A172 (cell line): ENCODE results near the gene MUC4. TPM values are rescaled to one million over a fixed set of nuclear protein-coding genes. Genes with fewer than 3 reads are reported as not detected.
"Not testable (repeated sequence)": the region's sequence is repeated elsewhere in the genome, so short reads cannot be mapped to it uniquely, and the experiment has no call there.

Source experiments
- DNase-seq: peaks from one replicate; pipeline ENCODE4 v3.0.0-alpha.2; 2015; ENCODE audit warnings: low spot score
- total RNA-seq: library from RNA; depleted of rRNA; stranded (reverse); fragments of >200 nt; shearing (Covaris generic); gene quantifications from 2 replicates; pipeline ENCODE4 v1.2.3, GENCODE V29; 2014

MUC4 gene
- total RNA-seq, 1 experiment from 2014 or later = not detected

DNA sequence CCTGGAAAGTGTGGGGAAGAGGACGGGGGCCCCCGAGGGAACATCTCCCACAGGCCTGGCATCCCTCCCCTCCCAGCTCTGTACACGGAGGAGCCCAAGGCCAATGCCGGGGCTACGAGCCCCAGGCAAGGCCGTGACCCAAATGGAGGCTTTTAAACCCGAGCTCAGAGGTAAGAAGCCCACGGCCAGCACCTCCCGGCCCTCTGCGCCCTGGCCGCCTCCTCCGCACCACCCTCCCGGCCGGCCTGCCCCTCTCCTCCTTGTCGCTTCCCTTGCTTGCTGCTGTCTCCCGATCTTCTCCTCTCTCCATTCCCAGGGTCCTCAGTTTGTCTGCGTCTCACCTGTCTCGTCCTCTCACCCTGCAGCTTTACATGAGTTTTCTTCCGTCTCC lies 1.3 kb downstream of the MUC4 start:
- no peak for DNase-seq

DNA sequence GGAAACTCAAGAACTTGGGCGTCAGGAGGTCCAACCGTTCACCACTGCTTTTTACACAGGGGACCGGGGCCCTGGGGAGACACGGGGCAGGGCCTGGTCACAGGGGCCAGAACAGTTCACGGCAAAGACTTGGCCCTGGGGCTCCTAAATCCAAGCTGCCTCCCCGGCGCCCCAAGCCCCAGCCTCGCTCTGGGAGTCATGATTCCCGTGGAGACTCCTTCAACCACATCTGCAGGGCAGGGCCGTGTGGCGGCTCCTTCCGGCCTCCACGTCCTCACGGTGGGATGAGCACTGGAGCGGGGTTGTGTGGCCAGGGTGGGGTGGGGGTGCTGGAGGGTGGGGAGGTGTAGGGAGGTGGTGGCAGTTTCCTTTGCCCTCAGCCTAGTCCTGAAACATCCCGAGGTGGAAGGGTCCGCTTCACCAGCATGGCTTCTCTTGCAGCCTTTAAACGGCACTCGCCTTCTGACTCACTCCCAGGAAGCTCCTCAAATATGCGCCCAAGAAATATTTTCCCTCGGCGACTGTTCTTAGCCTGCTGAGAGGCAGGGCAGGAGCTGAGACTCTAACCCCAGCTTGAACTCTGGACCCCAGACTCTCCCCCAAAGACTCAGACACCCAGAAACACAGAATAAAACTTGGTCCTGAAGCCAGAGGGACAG lies 1.8 kb downstream of the MUC4 start:
- peak; percentile 49 for DNase-seq

DNA sequence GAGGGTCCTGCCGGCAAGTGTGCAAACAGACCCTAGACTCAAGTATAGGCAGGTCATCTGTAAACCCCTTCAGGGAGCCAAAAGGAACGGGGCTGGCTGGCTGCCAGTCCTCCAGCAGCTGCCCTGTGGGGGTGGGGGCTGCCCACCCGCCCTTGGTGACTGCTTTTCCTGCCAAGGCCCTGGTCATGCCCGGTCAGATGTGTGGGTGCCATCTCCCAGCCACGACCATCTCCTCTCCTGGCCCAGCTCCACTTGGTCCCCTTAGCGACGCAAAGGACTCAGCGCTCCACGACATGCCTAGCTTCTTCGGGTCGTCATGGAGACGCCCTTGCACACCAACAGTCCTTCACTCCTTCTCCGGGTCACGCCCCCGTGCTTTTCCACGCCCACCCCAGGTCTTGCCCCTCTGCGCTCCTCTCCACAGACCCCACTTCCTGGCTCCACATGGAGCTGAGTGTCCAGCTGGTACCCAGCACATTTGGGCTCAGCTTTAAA lies 2.4 kb downstream of the MUC4 start:
- DNase-seq = no peak

DNA sequence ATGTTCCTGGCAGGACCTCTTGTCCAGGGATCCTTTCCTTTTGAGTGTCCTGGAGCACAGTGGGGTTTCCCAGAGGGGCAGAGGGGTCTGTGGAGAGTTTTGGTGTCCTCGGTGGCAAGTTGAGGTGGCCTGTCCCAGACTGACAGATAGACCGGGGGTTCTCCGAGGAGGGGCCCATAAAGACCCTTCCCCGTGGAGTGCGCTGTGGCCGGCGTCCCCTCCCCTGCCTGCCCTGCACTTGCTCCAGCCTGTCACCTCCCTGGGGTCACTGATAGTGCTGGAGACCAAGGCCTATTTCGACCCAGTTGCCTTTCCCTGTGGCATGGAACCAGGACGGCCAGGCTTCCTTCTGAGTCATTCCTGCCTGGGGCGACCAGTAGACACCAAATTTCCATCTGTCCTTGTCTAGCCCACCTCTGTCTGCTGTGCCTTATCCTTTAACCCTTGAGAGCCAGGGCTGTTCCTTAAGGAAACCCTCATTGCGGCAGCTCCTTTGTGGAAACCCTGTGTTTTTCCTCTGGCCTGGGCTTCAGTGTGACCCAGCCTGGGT lies 2.9 kb downstream of the MUC4 start:
- peak; percentile 22 for DNase-seq

DNA sequence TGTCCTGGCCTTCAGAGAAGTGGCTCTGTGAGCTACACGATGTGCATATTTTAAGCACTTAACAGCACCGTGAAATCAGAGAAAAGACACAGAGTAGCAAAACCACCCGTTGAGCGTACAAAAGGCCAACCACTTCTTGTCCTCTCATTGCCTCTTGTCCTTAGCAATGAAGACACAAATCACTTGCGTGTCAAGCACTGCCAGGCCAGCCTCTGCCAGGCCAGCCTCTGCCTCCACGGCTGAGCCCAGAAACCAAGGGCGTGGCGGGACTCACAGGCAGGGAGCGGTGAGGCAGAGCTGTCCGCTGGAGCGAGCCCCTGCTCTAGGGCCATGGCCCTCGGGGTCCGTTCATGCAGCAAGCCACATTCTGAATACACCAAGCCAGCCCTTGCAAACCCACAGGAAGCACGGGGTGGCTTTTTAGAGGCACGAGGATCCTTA lies 4.0 kb downstream of the MUC4 start:
- no peak for DNase-seq

DNA sequence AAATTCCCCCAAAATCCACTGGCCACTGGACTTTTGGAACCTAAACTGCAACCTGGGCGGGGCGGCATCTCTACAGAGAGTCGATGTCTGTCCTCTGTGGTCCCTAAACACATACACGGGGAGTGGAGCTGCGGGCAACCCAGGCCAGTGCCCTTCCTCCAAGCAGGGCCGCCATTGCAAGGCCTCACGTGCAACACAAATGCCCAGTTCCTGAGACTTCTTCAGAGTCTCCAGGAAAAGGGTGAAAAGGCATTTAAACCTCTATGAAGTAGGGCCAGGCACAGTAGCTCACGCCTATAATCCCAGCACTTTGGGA lies 4.9 kb downstream of the MUC4 start:
- no peak for DNase-seq

DNA sequence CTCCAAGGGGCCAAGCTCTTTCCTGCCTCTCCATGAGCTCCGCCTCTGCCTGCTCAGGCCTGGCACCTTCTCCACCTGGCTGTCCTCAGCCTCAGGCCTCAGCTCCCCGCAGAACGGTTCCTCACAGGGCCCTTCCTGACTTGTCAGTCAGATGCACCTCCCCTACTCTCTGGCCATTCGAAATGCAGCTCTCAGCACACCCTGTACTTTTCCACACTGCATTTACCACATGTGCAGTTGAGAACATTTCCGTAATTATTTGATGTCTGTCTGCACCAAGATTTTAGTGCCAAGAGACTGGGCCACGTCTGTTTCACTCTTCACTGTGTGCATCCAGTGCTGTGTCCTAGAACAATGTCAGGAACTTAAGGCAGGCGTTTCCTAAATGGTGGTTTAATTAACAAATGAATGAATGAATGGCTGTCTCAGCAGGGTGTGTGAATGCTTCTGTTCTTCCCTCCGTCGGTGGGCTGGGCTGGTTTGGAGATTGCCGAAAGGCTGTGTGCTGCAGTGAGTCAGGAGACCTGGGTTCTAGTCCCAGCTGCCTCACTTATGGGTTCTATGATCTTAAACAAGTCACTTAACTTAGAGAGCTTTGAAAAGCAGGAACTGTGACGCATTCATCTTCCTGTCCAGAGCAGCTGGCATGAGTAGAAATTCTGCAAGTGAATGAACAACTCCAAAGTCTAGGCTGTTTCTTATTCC lies 5.4 kb downstream of the MUC4 start:
- no peak for DNase-seq

DNA sequence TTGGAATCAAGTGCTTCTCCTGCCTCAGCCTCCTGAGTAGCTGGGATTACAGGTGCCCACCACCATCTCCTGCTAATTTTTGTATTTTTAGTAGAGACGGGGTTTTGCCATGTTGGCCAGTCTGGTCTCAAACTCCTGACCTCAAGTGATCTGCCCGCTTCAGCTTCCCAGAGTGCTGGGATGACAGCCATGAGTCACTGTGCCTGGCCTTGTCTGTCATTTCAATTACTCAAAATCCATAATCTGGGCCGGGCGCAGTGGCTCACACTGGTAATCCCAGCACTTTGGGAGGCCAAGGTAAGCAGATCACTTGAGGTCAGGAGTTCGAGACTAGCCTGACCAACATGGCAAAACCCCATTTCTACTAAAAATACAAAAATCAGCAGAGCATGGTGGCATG lies 6.1 kb downstream of the MUC4 start:
- DNase-seq = not testable (repeated sequence)

DNA sequence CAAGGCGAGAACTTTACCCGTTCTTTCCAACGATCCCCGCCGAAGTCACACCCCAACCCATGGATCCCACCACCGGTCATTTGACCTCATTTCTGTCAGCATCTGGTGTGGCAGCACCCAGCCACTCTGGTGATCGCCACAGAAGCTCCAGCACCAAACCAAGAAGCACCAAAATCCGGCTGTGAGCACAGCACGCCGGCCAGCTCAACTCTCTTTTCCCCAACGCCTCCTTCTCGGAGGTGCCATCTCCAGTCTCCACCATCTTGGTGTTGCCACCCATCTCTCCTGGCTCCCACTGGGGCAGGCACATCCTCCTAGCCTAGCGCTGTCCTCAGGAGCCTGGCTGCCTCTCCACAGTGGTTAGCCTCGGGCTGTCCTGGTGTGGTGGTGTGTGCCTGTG lies 6.5 kb downstream of the MUC4 start:
- no peak for DNase-seq

DNA sequence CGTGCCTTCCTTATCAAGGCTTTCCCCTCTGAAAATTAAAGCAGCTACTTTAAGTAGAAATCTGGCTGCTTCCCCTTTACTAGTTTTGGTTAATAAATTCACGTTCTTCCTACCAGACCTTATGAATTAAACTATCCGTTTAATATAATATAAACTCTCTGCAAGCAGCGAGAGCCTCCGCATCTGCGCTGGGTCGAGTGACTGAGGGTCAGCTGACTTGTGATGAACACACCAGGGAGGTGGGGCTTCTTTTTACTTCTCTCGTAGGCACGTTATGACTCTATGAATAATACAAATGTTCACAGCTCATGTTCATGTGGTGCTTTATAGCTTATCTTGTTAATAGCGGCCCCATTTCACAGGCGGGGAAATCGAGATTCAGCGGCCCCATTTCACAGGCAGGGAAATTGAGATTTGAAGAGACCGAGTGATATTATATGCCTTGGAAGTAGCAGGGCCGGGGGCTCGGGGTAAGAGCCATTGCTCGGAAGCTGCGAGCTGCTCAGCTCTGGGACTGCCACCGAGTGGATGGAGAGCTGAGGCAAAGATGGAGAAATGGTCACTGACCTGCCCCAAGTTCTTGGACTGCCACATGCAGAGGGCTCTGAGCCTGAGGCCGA lies 8.3 kb downstream of the MUC4 start:
- DNase-seq = no peak

DNA sequence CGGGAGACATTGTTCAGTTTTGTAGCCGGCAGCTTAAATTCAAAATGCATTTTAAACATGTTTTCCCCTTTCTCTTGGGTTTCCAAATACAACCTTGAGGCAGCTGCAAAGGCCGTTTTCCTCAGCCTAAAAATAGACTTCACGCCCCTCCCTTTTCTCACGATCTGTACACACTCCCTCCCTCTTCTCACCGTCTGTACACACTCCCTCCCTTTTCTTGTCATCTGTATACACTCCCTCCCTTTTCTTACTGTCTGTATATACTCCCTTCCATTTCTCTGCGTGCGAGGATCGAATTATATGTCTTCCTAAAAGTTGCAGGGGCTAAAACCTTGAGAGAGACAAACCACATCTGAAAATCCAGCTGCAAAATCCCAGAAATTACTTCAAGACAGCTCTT lies 8.9 kb downstream of the MUC4 start:
- no peak for DNase-seq

DNA sequence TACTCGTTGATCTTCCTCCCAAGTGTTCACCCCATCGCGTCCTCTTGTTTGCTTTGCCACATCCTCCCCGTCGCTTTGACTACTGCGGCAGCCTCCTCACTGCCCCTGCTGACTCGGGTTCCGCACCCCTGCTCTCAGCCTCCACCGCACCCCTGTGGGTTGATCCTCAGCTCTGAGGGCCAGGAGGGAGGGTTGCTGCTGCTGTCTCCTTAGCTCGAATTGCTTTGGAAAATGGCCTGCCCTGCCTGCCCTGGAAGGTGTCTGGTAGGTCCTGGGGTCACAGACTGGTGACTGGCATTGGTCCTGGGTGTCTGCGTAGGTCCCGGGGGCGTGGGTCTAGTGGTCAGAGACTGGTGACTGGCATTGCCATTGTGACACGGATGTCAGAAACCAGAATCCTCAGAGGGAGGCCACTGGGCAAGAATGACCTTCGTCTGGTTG lies 9.4 kb downstream of the MUC4 start:
- DNase-seq = no peak

DNA sequence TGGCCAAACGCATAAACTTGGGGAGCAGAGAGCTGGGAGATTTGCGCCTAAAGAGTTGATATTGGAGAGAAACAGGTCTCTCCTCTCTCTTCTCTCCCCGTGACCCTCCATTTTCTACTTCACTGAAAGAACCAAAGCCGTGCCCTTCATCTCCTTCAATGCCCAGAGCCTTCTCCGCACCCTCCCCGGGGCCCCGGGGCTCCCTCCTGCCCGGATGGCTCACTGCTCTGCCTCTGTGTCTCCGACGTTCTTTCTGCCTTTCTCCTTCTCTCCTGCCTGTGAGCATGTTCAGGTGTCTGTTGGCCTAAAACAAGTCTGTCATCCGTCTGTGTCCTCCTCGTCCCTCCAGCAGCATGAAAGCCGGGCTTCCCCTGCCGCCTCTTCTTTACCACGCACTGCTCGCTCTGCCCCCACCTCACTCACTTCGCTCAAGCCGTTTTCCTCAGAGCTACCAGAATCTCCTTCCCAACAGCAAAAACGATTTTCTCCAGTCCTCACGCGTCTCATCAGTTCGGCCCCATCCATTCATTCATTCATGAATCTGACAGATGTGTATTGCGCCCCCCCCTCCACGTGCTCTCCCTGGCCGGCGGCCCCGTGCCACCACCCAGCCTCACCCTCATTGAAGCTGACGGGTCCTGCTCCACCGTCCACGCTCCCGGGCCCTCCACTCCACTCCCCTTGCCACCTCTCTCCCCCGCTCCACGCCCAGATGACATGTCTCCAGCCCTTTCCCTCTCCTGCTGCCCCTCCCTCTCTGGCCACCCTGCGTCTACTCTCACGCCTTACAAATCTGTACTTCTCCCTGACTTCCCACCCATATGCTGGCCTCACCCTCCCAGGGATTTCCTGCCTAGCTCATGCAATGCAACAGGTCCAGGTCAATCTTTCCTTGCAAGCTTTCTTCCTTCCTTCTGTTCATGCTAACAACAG lies 10.2 kb downstream of the MUC4 start:
- no peak for DNase-seq

DNA sequence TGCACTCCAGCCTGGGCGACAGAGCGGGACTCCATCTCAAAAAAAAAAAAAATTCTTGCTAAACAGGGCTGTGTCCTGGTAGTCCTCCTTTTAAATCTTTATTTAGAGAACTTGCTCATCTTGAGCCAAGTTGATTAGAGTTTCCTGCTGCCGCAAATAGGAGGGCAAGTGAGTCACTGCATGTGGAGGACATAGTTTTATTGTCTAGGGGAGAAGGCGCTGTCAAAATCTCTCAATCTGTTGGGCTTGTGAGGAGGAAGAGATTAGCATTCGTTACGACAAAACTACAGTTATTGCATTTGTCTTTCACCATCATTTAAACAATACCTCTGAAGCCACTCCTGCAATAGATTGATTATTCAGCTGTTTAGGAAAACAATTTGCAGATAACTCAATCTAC lies 11.5 kb downstream of the MUC4 start:
- DNase-seq = peak; percentile 24

DNA sequence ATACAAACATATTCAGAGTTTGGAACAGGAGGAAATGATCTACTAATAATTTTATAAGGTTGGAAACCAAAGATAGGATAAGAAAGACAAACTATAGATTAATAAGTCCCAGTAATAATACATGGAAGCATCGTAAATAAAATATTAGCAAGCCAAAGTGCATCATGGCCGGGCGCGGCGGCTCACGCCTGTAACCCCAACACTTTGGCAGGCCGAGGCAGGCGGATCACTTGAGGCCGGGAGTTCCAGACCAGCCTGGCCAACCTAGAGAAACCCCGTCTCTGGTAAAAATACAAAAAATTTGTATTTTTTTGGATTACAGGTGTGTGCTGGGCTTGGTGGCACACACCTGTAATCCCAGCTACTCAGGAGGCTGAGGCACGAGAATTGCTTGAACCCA lies 14.9 kb downstream of the MUC4 start:
- DNase-seq = no peak

DNA sequence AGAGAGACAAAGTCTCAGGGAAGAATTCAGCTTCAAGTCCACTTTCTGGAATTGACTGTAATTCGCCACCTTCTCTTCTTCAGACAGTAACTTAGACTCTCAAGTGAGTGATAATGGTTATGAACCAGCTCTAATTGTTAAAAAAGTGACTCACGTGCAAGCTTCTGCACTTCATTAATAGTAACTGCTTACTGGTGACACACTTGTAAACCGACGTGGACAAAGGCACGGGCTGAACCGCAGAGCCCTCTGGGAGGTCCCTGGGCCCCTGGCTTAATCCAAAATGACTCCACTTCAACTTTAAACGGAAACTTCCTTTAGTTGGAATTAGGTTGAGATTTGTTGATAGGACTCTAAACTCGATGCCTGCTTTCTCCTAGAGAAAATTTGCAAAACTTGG lies 17.0 kb downstream of the MUC4 start:
- DNase-seq = no peak

DNA sequence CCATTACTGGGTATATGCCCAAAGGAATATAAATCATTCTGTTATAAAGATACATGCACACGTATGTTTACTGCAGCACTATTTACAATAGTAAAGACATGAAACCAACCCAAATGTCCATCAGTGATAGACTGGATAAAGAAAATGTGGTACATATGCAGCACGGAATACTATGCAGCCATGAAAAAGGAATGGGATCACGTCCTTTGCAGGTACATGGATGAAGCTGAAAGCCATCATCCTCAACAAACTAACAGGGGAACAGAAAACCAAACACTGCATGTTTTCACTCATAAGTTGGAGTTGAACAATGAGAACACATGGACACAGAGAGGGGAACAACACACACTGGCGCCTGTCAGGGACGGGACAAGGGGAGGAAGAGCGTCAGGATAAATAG lies 19.1 kb downstream of the MUC4 start:
- not testable (repeated sequence) for DNase-seq

DNA sequence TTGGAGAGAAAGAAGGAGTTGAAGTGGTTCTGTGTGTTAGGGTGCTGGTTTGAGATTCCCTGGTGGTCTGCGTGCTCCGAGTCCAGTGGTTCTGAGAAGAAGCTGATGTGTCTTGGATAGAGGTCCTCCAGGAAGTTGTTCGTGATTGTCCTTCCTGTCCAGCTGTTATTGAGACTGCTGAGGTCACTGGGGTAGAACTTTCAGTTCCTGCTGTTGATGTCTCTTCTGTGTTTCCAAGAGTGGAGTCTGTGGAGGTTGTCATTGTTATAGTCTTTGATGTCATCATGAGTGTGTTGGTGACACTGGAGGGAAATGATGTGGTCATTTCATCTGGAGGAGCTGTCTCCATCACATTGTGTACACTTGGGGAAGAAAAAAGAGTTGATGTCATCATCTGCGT lies 20.8 kb downstream of the MUC4 start:
- DNase-seq = no peak

DNA sequence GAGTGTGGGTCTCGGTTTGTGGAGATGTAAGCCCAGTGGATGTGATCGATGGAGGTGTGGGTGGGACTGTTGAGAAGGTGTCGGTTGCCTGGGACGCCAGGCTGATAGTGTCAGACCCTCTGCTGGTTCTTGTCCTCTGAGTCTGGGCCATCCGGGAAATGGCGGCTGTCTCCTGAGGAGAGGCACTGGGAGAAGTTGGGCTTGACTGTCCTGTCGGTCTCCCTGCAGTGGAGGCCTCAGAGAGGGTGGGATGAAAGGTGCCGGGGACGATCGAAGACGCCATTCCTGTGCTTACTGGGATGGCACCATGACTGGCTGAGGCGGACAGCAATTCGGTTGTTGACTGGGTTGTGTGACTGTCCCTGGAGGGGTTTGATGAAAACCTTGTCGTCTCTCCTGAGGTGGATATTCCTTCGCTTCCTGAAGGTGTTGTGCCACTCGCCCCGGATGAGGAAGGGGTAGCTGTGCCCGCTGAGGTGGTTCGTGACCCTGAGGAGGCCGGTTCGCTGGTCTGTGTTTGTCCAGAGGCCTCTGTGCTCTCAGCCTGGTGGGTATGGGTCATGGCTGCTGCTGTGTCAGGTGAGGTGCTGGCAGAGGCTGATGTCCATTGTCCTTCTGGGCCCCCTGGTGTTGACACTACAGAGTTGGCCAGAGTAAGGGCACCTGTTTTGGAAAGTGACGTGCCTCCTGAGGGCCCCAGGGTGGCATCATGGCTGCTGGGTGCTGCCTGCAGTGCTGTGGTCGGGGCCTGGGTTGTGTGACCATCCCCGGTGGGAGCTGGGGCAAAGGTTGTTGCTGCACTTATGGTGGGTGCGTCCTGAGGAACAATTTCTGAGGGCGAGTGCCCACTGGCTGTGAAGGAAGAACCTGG lies 22.8 kb downstream of the MUC4 start:
- DNase-seq = no peak

DNA sequence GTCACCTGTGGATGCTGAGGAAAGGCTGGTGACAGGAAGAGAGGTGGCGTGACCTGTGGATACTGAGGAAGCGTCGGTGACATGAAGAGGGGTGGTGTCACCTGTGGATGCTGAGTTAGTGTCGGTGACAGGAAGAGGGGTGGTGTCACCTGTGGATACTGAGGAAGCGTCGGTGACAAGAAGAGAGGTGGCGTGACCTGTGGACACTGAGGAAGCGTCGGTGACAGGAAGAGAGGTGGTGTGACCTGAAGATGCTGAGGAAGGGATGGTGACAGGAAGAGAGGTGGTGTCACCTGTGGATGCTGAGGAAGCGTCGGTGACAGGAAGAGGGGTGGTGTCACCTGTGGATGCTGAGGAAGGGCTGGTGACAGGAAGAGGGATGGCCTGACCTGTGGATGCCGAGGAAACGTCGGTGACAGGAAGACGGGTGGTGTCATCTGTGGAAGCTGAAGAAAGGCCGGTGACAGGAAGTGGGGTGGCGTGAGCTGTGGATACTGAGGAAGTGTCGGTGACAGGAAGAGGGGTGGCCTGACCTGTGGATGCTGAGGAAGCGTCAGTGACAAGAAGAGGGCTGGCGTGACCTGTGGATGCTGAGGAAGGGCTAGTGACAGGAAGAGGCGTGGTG lies 25.8 kb downstream of the MUC4 start:
- DNase-seq = not testable (repeated sequence)
